BE2C (cell line): Measurements from ENCODE around the gene C2orf72.
A peak's percentile ranks its signal among the peaks of the same experiment; 100 is the strongest.

ENCODE experiments used
- DNase-seq: peaks from one replicate; pipeline ENCODE4 v3.0.0-alpha.2; 2020
- H3K27me3 ChIP-seq: fragments of 250-450 bp; sonication (Bioruptor Pico); 2 replicates; pipeline ENCODE4 v1.5.1; 2020; ENCODE audit warnings: mild to moderate bottlenecking
- H3K36me3 ChIP-seq: fragments of 250-450 bp; sonication (Bioruptor Pico); 2 replicates; pipeline ENCODE4 v1.5.1; 2020; ENCODE audit warnings: mild to moderate bottlenecking
- H3K4me1 ChIP-seq: fragments of 250-450 bp; sonication (Bioruptor Pico); 2 replicates; pipeline ENCODE4 v1.5.1; 2020
- H3K4me3 ChIP-seq: 2 replicates; pipeline ENCODE4 v1.5.1; 2011; ENCODE audit warnings: low read depth, low read length
- H3K9me3 ChIP-seq: fragments of 250-450 bp; sonication (Bioruptor Pico); 2 replicates; pipeline ENCODE4 v1.5.1; 2020
- TF ChIP-seq, protein P1 (sequence below): IDR thresholded peaks from 2 replicates; pipeline ENCODE4 v1.5.1; 2012; ENCODE audit warnings: mild to moderate bottlenecking, low read depth, low read length

Gene C2orf72

DNA sequence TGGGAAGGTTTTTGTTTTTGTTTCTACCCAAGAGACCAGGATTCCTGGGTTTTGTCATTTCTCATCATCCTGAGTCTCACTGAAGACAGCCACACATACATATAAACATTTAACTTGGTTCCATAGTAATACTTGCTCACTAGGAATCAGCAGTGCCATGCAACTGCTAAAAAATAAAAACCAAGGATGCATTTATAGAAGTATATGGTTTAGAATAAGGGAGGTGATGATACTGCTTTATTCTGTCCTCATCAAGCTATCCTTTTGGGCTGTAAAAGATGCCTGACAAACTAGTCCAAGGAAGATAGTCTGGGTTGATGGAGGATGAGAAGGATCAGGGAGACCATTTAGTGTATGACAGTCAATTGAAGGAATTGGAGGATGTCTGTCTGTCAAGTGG lies 40.7 kb upstream of the C2orf72 start:
- Histone ChIP-seq H3K27me3 (peaks cover 21% of the 10 kb centered on the region), H3K9me3 (no peaks in the 10 kb centered on the region), H3K4me3 (no peak overlapping the region), H3K4me1 (no peaks in the 10 kb centered on the region), H3K36me3 (no peaks in the 10 kb centered on the region)
- TF ChIP-seq, protein P1, sequence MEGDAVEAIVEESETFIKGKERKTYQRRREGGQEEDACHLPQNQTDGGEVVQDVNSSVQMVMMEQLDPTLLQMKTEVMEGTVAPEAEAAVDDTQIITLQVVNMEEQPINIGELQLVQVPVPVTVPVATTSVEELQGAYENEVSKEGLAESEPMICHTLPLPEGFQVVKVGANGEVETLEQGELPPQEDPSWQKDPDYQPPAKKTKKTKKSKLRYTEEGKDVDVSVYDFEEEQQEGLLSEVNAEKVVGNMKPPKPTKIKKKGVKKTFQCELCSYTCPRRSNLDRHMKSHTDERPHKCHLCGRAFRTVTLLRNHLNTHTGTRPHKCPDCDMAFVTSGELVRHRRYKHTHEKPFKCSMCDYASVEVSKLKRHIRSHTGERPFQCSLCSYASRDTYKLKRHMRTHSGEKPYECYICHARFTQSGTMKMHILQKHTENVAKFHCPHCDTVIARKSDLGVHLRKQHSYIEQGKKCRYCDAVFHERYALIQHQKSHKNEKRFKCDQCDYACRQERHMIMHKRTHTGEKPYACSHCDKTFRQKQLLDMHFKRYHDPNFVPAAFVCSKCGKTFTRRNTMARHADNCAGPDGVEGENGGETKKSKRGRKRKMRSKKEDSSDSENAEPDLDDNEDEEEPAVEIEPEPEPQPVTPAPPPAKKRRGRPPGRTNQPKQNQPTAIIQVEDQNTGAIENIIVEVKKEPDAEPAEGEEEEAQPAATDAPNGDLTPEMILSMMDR = no peak
- DNase-seq = no peak

DNA sequence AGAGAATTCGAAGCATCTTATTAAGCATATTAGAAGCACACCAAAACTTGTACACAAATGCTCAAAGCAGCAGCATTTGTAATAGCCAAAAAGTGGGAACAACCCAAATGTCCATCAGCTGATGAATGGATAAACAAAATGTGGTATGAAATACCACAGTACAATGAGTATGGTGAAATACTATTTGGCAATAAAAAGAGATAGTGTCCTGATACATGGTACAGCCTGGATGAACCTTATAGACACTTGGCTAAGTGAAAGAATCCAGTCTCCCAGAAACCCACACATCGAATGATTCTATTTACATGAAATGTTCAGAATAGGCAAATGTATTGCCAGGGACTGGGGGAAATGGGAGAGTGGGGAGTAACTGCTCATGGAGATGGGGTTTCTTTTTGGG lies 38.4 kb upstream of the C2orf72 start:
- Histone ChIP-seq H3K4me1 (no peaks in the 10 kb centered on the region), H3K4me3 (no peak overlapping the region), H3K27me3 (peaks cover 26% of the 10 kb centered on the region), H3K9me3 (no peaks in the 10 kb centered on the region), H3K36me3 (no peaks in the 10 kb centered on the region)
- DNase-seq = no peak
- TF ChIP-seq, protein P1 = no peak

DNA sequence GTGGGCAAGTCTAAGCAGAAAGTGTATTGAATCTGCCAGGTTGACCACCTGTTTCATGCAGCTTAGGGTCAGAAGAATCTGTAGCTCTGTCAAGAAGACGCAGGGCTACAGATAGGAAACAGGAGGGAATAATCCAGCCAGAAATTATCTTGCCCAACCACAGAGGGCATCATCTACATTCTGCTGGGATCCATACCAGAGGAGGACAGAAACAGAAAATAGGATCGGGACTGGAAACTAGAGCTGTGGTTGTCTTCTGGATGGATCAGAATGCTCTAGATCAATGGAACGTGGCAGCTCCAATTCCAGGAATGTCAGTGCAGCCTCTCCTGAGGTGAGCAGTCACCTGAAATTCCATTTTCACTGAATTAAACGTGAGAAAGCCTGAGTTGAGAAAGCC lies 37.8 kb upstream of the C2orf72 start:
- TF ChIP-seq, protein P1 = no peak
- Histone ChIP-seq H3K4me1 (no peaks in the 10 kb centered on the region), H3K36me3 (no peaks in the 10 kb centered on the region), H3K27me3 (peaks cover 26% of the 10 kb centered on the region), H3K9me3 (no peaks in the 10 kb centered on the region), H3K4me3 (no peak overlapping the region)
- no peak for DNase-seq

DNA sequence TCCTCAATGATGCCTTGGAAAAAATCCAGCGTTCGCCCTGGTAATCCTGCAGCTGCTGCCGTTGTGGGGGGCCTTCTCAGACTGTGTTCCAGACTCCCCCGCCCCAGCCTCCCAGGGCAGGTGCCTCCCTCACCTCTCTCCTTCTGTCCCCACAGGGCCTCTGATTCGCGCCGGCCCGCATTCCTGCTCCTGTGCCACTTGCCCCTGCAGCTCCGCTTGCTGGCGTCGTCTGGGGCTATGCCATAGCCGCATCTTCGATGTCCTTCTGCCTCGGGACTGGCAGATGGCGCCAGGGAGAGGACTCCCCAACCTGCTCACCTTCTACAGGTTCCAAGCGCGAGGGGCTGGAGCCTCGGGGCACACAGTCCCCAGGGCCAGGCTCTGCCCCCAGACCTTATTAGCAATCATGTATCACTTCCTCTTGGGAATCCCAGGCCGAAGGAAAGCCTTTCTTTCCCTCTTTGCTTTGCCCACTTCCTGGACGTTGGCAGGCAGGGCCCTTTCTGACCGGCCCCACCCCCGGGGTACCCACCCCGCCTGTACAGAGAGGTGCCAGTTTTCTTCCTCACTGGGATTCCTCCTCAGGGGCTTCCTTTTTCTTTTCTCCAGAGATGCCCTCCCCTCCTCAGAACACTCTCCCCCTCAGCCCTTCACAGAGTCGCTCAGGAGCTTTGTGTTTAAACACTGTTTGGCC lies 37.0 kb upstream of the C2orf72 start:
- Histone ChIP-seq H3K27me3 (peaks cover 26% of the 10 kb centered on the region), H3K9me3 (no peaks in the 10 kb centered on the region), H3K4me1 (no peaks in the 10 kb centered on the region), H3K4me3 (no peak overlapping the region), H3K36me3 (no peaks in the 10 kb centered on the region)
- TF ChIP-seq, protein P1 = peak; percentile 15; the same call in 1 of the 2 replicates
- no peak for DNase-seq

DNA sequence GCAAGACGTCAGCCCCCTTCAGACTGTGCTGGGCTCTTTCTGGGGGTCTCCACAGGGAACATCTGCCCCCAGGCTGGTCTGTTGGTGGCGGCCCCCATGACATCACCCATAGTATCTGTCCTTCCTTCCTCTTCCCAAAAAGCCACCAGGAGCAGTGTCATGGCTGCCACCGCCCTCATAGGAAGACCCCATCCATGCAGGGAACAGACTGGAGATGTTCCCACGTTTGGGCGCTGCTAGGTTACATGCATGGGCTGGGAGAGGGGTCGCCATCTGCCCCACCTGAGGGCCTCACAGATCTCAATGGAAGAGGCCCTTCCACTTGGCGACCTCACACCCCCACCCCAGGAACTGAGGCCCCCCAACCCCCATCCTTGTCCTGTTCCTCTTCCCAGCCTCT lies 36.3 kb upstream of the C2orf72 start:
- peaks cover 26% of the 10 kb centered on the region for H3K27me3 ChIP-seq
- H3K4me3 ChIP-seq = no peak overlapping the region
- H3K9me3 ChIP-seq = no peaks in the 10 kb centered on the region
- no peaks in the 10 kb centered on the region for H3K36me3 ChIP-seq
- H3K4me1 ChIP-seq = no peaks in the 10 kb centered on the region
- TF ChIP-seq, protein P1 = no peak
- no peak for DNase-seq

DNA sequence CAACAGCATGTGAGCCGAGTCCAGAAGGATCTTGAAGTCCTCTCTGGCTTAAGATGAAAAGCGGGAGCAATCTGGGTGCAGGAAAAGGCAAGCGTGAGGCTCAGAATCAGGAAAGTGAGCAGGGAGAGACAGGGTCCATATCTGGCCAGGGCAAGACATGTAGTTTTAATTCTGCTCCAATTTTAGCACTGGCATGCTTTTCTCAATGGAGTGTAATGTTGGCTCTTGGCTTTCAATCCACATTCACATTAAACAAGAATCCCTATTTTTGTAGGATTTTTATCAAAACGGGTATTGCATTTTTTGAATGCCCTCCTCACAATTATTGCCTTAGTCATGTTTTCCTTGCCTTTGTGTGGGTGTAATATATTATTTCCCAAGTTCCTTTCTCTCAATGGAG lies 35.4 kb upstream of the C2orf72 start:
- H3K4me1 ChIP-seq = no peaks in the 10 kb centered on the region
- TF ChIP-seq, protein P1 = no peak
- no peaks in the 10 kb centered on the region for H3K9me3 ChIP-seq
- H3K27me3 ChIP-seq = peaks cover 26% of the 10 kb centered on the region
- DNase-seq = no peak
- H3K36me3 ChIP-seq = no peaks in the 10 kb centered on the region
- no peak overlapping the region for H3K4me3 ChIP-seq
